Kidney (tissue), 14 donors: Measurements from ENCODE around the gene DENND6B. TPM values are rescaled to one million over a fixed set of nuclear protein-coding genes. Genes with fewer than 3 reads are reported as not detected.

Experiments
- DNase-seq, 5 donors: peaks; one replicate each; pipeline ENCODE4 v3.0.0-alpha.2; 2013 to 2020
- FAIRE-seq: peaks from 2 replicates; lab custom pipeline; 2012; peaks lifted over from hg19 to GRCh38; lab: Jason Lieb, UNC
- H3K27ac ChIP-seq, 2 donors: one replicate each; pipeline ENCODE4 v1.7.0; 2013; ENCODE audit warnings: low read depth in 2 of 2, low read length in 2 of 2, inconsistent platforms in 1 of 2
- H3K27me3 ChIP-seq: one replicate; pipeline ENCODE4 v1.7.1; 2013; ENCODE audit warnings: low read length, inconsistent platforms; ENCODE audit not compliant: control insufficient read depth, insufficient read depth
- H3K36me3 ChIP-seq, 3 donors: one replicate each; pipeline versions ENCODE4 v1.7.0 to v1.7.1; 2013; ENCODE audit warnings: low read length in 3 of 3, control low read depth in 1 of 3, inconsistent platforms in 1 of 3; ENCODE audit not compliant: insufficient read depth in 3 of 3, control insufficient read depth in 2 of 3
- H3K4me1 ChIP-seq, 3 donors: one replicate each; pipeline versions ENCODE4 v1.7.0 to v1.7.1; 2013; ENCODE audit warnings: low read length in 3 of 3, inconsistent platforms in 1 of 3, low read depth in 1 of 3; ENCODE audit not compliant: control insufficient read depth in 2 of 3, insufficient read depth in 2 of 3
- H3K4me3 ChIP-seq, 3 donors: one replicate each; pipeline versions ENCODE4 v1.7.0 to v1.8.1; 2013; ENCODE audit warnings: low read length in 3 of 3, control low read depth in 1 of 3, inconsistent platforms in 1 of 3
- H3K9ac ChIP-seq, 3 donors: one replicate each; pipeline versions ENCODE4 v1.7.0 to v1.7.1; 2013; ENCODE audit warnings: low read length in 3 of 3, control low read depth in 1 of 3, inconsistent platforms in 1 of 3
- H3K9me3 ChIP-seq, 3 donors: one replicate each; pipeline versions ENCODE4 v1.7.0 to v1.7.1; 2013; ENCODE audit warnings: low read length in 3 of 3, control low read depth in 1 of 3, inconsistent platforms in 1 of 3; ENCODE audit not compliant: control insufficient read depth in 2 of 3, insufficient read depth in 1 of 3
- intact Hi-C: fragments of 100-400 bp; cut with DNase I; formaldehyde crosslinking; loops from one replicate; pipeline ENCODE4 v1.11.1; 2022
- polyA plus RNA-seq: library from polyadenylated mRNA; stranded (reverse); fragments of 350-450 nt; fragmentation: Illumina TruSeq; extraction: RNeasy Lipid Tissue Mini Kit (QIAGEN cat#74804); gene quantifications from one replicate; pipeline ENCODE4 v1.2.3, GENCODE V29; 2014; ENCODE audit warnings: low read depth, low replicate concordance; ENCODE audit not compliant: insufficient read depth
- total RNA-seq: library from RNA; stranded (reverse); fragmentation: NEBNext Ultra II Directional; extraction: Animal tissue kit (Norgen Biotek cat#: 25700); gene quantifications from one replicate; pipeline ENCODE4 v1.2.1, GENCODE V29; 2021
- TF ChIP-seq, protein P1 (sequence below): IDR thresholded peaks from 3 replicates; pipeline ENCODE4 v1.5.1; 2012; ENCODE audit warnings: mild to moderate bottlenecking, moderate library complexity, borderline replicate concordance; ENCODE audit not compliant: insufficient read depth; ENCODE audit errors: extremely low read depth
- donor health status: control.
- donor health status: control.
- donor health status: control.
- donor health status: control.
- donor health status: control.
- donor health status: DM: yes; HTN: yes; CAD: no.
- donor health status: Normal renal cell carcinoma (clear cell type).

The DENND6B gene
- total and polyA plus RNA-seq, 2 donors from 2014 or later = 14.5 to 16.7 TPM

GRCh38 chr22:50313021-50313420, 13.8 kb downstream of the DENND6B start:
- Histone ChIP-seq H3K27ac (no peak overlapping the region), H3K4me1 (peaks cover 0 to 33% (median 4%) of the 10 kb centered on the region in 3 donors), H3K27me3 (no peaks in the 10 kb centered on the region), H3K9me3 (no peaks in the 10 kb centered on the region), H3K9ac (no peak overlapping the region), H3K4me3 (no peak overlapping the region), H3K36me3 (no peaks in the 10 kb centered on the region)
- no peak for FAIRE-seq
- peak in 2 of 5 donors; percentile 59 to 72 for DNase-seq
- TF ChIP-seq, protein P1, sequence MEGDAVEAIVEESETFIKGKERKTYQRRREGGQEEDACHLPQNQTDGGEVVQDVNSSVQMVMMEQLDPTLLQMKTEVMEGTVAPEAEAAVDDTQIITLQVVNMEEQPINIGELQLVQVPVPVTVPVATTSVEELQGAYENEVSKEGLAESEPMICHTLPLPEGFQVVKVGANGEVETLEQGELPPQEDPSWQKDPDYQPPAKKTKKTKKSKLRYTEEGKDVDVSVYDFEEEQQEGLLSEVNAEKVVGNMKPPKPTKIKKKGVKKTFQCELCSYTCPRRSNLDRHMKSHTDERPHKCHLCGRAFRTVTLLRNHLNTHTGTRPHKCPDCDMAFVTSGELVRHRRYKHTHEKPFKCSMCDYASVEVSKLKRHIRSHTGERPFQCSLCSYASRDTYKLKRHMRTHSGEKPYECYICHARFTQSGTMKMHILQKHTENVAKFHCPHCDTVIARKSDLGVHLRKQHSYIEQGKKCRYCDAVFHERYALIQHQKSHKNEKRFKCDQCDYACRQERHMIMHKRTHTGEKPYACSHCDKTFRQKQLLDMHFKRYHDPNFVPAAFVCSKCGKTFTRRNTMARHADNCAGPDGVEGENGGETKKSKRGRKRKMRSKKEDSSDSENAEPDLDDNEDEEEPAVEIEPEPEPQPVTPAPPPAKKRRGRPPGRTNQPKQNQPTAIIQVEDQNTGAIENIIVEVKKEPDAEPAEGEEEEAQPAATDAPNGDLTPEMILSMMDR = no peak
- intact Hi-C loops = no loop called here

DNA sequence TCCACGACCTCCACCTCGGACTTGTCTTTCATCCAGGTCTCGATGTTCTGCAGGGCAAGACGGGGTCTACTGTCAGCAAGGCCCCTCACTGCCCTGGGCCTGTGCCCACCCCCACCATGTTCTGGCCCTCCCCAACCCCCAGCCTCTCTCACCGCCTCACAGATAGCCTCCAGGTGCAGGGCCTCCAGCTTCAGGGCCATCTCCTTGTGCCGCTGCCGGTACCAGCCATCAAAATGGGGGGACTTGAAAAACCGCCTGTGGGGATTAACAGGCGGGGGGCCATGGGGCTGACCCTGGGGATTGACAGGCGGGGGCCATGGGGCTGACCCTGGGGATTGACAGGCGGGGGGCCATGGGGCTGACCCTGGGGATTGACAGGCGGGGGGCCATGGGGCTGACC, 14.4 kb downstream of the DENND6B start:
- TF ChIP-seq, protein P1 = no peak
- Histone ChIP-seq H3K4me3 (no peak overlapping the region), H3K36me3 (no peaks in the 10 kb centered on the region), H3K4me1 (peaks cover 0 to 36% (median 4%) of the 10 kb centered on the region in 3 donors), H3K9ac (no peak overlapping the region), H3K9me3 (no peaks in the 10 kb centered on the region), H3K27ac (no peak overlapping the region), H3K27me3 (no peaks in the 10 kb centered on the region)
- FAIRE-seq (no peak), DNase-seq (peak in 1 of 5 donors; percentile 71)
- intact Hi-C loops = no loop called here

DNA sequence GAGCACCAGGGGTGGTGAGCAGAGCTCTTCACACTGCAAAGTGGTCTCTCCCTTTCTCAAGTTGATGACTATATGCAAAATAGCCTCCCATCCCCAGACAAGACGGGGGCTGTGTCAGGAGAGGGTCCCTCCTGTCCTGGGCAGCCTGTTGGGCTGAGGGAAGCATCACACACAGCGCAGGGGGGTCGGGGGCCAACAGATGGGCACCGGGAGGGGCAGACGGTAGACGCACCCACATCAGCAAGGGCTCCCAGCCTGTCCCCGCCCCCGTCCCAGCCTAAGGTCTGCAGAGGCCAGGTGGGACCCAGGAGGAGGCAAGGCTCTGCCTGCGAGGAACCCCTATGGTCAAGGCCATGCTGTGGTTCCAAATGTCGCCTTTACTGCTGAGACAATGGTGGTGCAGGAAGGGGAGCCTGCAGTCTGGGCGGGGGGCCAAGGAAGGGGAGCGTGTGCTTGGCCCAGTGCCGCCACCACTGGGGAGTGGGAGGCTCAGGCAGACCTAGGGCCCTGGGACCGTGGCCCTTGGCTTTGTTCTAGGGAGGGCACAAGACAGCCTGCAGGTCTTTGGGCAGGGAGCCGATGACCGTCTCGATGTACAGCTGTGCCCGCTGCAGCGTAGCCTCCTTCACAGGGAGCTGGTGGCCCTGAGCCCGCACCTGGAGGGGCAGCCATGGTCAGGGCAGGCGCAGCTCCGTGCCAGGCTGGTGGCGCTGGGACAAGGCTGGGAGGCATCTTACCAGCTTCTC, 15.0 kb downstream of the DENND6B start:
- FAIRE-seq (no peak), DNase-seq (peak in 2 of 5 donors; percentile 50 to 76)
- no peaks in the 10 kb centered on the region for H3K36me3 ChIP-seq
- peaks cover 0 to 36% (median 4%) of the 10 kb centered on the region in 3 donors for H3K4me1 ChIP-seq
- H3K9me3 ChIP-seq = no peaks in the 10 kb centered on the region
- H3K27me3 ChIP-seq = no peaks in the 10 kb centered on the region
- H3K9ac ChIP-seq = no peak overlapping the region
- no peak overlapping the region for H3K4me3 ChIP-seq
- no peak overlapping the region for H3K27ac ChIP-seq
- TF ChIP-seq, protein P1 = no peak
- intact Hi-C loops = no loop called here
